DOHH2 (cell line): ENCODE results near the gene U2AF2.

Experiments
- H3F3A ChIP-seq: fragments of 200-600 bp; sonication (generic), shearing (Covaris generic); 2 replicates; pipeline ENCODE4 v1.6.0; 2016; ENCODE audit warnings: antibody characterized with exemption, mild to moderate bottlenecking; ENCODE audit not compliant: control insufficient read depth, insufficient read depth
- H3K27ac ChIP-seq: fragments of 200-600 bp; sonication (generic); 2 replicates; pipeline ENCODE4 v1.5.1; 2014; ENCODE audit warnings: low read depth, mild to moderate bottlenecking, low read length, moderate library complexity
- H3K27me3 ChIP-seq: fragments of 200-600 bp; sonication (generic); 2 replicates; pipeline ENCODE4 v1.6.1; 2014; ENCODE audit warnings: mild to moderate bottlenecking, low read length, mixed read lengths; ENCODE audit not compliant: control insufficient read depth
- H3K36me3 ChIP-seq: fragments of 200-600 bp; sonication (generic); 2 replicates; pipeline ENCODE4 v1.6.1; 2014; ENCODE audit warnings: mild to moderate bottlenecking, low read length, moderate library complexity, mixed read lengths; ENCODE audit not compliant: control insufficient read depth
- H3K4me1 ChIP-seq: fragments of 200-600 bp; sonication (generic); 2 replicates; pipeline ENCODE4 v1.6.1; 2014; ENCODE audit warnings: mild to moderate bottlenecking, low read length, mixed read lengths; ENCODE audit not compliant: control insufficient read depth
- H3K4me2 ChIP-seq: fragments of 200-600 bp; sonication (generic); 2 replicates; pipeline ENCODE4 v1.6.0; 2014; ENCODE audit warnings: mild to moderate bottlenecking, low read length, moderate library complexity
- H3K4me3 ChIP-seq: fragments of 200-600 bp; sonication (generic); 2 replicates; pipeline ENCODE4 v1.5.1; 2014; ENCODE audit warnings: mild to moderate bottlenecking, low read length, mixed read lengths
- H3K79me2 ChIP-seq: fragments of 200-600 bp; sonication (generic); 2 replicates; pipeline ENCODE4 v1.6.1; 2014; ENCODE audit warnings: mild to moderate bottlenecking, low read length, mixed read lengths; ENCODE audit not compliant: control insufficient read depth
- H3K9me2 ChIP-seq: fragments of 200-600 bp; sonication (generic); replicated peaks from 2 replicates; pipeline ENCODE4 v1.6.1; 2014; ENCODE audit warnings: mild to moderate bottlenecking, low read length, mixed read lengths; ENCODE audit not compliant: control insufficient read depth
- H3K9me3 ChIP-seq: fragments of 200-600 bp; sonication (generic); 2 replicates; pipeline ENCODE4 v1.6.1; 2014; ENCODE audit warnings: antibody characterized with exemption, low read length, mixed read lengths; ENCODE audit not compliant: control insufficient read depth, insufficient read depth
- H4K20me1 ChIP-seq: fragments of 200-600 bp; sonication (generic); 2 replicates; pipeline ENCODE4 v1.6.0; 2014; ENCODE audit warnings: low read depth, mild to moderate bottlenecking, antibody characterized with exemption, low read length, moderate library complexity; ENCODE audit not compliant: control insufficient read depth, insufficient read depth
- EZH2phosphoT487 ChIP-seq: fragments of 200-600 bp; sonication (generic); IDR thresholded peaks from 2 replicates; pipeline ENCODE4 v1.6.1; 2017; ENCODE audit warnings: borderline replicate concordance, mild to moderate bottlenecking, antibody characterized with exemption, low read length, moderate library complexity, mixed read lengths
- TF ChIP-seq, protein P1 (sequence below): fragments of 200-600 bp; sonication (generic); IDR thresholded peaks from one replicate; pipeline ENCODE4 v1.5.1; 2014; ENCODE audit warnings: antibody characterized with exemption, mild to moderate bottlenecking, low read depth, low read length; ENCODE audit not compliant: poor library complexity, severe bottlenecking

U2AF2 gene

DNA sequence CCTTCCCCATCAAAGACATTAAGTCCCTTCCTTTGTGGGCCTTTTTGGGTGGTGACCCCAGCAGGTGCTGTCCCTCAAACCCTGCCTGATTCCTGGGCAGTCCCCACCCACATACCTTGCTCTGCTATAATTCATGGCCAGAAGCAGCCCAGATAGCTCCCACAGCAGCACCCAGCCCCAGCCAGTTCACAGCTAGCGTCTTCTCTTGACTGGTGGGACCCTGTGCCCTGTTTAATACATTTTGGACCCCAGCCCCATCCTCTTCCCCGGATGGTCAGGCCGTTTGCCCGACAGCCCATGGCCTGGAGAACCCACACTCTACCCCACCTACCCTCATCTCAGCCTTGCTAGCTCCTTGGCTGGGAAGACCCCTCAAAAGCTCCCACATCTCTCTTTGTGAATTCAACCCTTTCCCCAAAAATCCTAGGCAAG, 4.7 kb upstream of the U2AF2 start:
- Histone ChIP-seq H3K9me3 (no peaks in the 10 kb centered on the region), H3K27ac (no peak overlapping the region), H3K79me2 (peaks cover 61% of the 10 kb centered on the region), H3K4me3 (no peak overlapping the region), H3F3A (peaks cover 20% of the 10 kb centered on the region), H3K4me2 (peak overlapping the region; percentile 87), H3K36me3 (peaks cover 75% of the 10 kb centered on the region), H3K4me1 (peaks cover 50% of the 10 kb centered on the region), H3K9me2 (no peaks in the 10 kb centered on the region), H3K27me3 (no peaks in the 10 kb centered on the region), H4K20me1 (no peaks in the 10 kb centered on the region)
- TF ChIP-seq EZH2phosphoT487: no peak
- TF ChIP-seq, protein P1, sequence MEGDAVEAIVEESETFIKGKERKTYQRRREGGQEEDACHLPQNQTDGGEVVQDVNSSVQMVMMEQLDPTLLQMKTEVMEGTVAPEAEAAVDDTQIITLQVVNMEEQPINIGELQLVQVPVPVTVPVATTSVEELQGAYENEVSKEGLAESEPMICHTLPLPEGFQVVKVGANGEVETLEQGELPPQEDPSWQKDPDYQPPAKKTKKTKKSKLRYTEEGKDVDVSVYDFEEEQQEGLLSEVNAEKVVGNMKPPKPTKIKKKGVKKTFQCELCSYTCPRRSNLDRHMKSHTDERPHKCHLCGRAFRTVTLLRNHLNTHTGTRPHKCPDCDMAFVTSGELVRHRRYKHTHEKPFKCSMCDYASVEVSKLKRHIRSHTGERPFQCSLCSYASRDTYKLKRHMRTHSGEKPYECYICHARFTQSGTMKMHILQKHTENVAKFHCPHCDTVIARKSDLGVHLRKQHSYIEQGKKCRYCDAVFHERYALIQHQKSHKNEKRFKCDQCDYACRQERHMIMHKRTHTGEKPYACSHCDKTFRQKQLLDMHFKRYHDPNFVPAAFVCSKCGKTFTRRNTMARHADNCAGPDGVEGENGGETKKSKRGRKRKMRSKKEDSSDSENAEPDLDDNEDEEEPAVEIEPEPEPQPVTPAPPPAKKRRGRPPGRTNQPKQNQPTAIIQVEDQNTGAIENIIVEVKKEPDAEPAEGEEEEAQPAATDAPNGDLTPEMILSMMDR: no peak

DNA sequence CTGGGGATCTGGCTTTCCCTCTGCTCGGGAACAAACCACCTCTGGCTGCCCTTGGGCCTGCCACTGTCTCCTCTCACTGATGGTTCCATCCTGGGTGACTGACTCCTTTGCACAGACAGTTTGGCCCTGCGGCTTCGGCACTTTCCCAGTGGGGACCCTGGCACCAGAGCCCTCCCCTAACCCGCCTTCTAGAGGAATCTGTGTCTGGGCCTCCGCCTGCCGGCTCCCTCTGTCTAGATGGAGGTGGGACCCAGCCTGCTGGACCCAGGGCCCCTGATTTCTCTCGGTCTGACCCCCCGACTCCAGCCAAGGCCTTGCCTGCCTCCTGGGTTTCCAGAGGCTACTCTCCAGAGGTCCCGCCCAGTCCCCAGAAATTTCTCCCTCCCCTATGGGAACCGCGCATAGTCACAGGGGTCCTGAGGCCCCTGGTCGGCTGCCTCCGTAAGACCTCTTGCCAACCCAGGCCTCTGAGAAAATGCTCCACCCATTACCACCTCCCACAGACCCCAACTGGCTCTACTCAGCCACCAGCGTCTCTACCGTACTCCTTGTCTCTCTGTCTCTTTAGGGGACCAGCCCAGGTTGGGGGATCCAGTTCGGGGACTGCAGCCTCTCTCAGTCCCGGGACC, 4.1 kb upstream of the U2AF2 start:
- Histone ChIP-seq H3K9me2 (no peaks in the 10 kb centered on the region), H3K9me3 (no peaks in the 10 kb centered on the region), H4K20me1 (no peaks in the 10 kb centered on the region), H3K4me3 (no peak overlapping the region), H3F3A (peaks cover 14% of the 10 kb centered on the region), H3K27ac (no peak overlapping the region), H3K79me2 (peaks cover 61% of the 10 kb centered on the region), H3K4me1 (peaks cover 44% of the 10 kb centered on the region), H3K36me3 (peaks cover 75% of the 10 kb centered on the region), H3K27me3 (no peaks in the 10 kb centered on the region), H3K4me2 (no peak overlapping the region)
- no peak for TF ChIP-seq EZH2phosphoT487
- TF ChIP-seq, protein P1: no peak

DNA sequence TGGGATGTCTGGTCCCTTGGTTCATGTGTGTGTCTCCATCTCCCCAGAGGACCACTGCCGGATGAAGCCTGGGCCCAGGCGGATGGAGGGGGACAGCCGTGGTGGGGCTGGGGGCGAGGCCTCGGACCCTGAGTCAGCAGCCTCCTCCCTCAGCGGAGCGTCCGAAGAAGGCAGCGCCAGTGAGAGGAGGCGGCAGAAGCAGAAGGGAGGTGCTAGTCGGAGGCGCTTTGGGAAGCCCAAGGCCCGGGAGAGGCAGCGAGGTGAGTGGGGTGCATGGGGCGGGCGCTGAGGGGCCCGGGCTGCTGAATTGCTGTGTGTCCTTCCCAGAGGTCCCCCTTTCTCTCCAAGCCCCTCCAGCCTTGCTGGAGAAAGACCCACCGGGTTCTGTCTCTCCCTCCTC, 3.6 kb upstream of the U2AF2 start:
- H4K20me1 ChIP-seq: no peaks in the 10 kb centered on the region
- peaks cover 61% of the 10 kb centered on the region for H3K79me2 ChIP-seq
- no peak overlapping the region for H3K4me3 ChIP-seq
- H3K9me3 ChIP-seq: no peaks in the 10 kb centered on the region
- no peaks in the 10 kb centered on the region for H3K27me3 ChIP-seq
- no peak overlapping the region for H3K27ac ChIP-seq
- TF ChIP-seq, protein P1: no peak
- no peak for TF ChIP-seq EZH2phosphoT487
- peaks cover 39% of the 10 kb centered on the region for H3K4me1 ChIP-seq
- H3K4me2 ChIP-seq: no peak overlapping the region
- no peaks in the 10 kb centered on the region for H3K9me2 ChIP-seq
- peaks cover 78% of the 10 kb centered on the region for H3K36me3 ChIP-seq
- H3F3A ChIP-seq: peaks cover 12% of the 10 kb centered on the region
